Measurements from ENCODE around the gene PRG2. TPM values are rescaled to one million over a fixed set of nuclear protein-coding genes. Genes with fewer than 3 reads are reported as not detected.
A peak's percentile ranks its signal among the peaks of the same experiment; 100 is the strongest.

PRG2 gene
- total and polyA plus RNA-seq, 9 of the 15 experiments (the other 6 are each of a cell fraction or from before 2014, with no cell fraction given): 1.8 to 78.0 (median 26.6) TPM

DNA sequence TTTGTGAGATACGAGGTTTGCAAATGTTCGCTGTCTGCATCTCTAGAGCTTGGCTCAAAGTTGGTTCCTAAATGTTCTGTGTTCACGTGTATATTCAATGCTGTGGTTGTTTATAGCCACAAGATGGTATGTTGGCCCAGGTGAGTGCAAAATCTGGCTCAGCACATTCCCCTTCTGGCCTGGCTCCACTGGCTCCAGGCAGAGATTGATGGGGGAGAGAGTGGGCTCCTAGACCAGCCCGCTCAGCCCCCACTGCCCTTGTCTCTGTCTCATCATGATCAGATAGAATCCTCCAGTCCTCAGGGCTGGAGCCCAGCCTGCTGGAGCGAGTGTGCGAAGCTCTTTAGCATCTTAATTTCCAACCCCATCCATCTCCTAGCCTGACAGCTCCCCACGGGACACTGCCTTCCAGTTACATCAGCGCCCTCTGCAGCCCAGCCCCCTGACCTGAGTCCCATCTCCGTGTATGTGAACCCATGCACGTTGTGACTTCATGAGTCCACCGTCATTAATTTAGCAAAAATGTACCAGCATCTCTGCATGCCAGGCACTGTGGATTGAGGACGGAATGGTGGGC is 50.3 kb downstream of the PRG2 start (continued):
- TF ChIP-seq, protein P1, sequence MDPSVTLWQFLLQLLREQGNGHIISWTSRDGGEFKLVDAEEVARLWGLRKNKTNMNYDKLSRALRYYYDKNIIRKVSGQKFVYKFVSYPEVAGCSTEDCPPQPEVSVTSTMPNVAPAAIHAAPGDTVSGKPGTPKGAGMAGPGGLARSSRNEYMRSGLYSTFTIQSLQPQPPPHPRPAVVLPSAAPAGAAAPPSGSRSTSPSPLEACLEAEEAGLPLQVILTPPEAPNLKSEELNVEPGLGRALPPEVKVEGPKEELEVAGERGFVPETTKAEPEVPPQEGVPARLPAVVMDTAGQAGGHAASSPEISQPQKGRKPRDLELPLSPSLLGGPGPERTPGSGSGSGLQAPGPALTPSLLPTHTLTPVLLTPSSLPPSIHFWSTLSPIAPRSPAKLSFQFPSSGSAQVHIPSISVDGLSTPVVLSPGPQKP (CRISPR knock-in tag; IDR thresholded peaks at IDR 0.05): no peak
- no peak for TF ChIP-seq FOXJ2 (tag; IDR thresholded peaks at IDR 0.05)
- TF ChIP-seq DNMT1 (IDR thresholded peaks at IDR 0.05): no peak
- TF ChIP-seq RCOR1 (IDR thresholded peaks at IDR 0.05; ENCODE audit: borderline replicate concordance in 1 of 2, low read depth in 2 of 2, low read length in 2 of 2): peak in 1 of 2 experiments; percentile 77; a peak in 2 of 4 replicates
- TF ChIP-seq, protein P2, sequence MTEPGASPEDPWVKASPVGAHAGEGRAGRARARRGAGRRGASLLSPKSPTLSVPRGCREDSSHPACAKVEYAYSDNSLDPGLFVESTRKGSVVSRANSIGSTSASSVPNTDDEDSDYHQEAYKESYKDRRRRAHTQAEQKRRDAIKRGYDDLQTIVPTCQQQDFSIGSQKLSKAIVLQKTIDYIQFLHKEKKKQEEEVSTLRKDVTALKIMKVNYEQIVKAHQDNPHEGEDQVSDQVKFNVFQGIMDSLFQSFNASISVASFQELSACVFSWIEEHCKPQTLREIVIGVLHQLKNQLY (CRISPR knock-in tag; conservative IDR thresholded peaks at IDR 0.05): no peak
- TF ChIP-seq, protein P3, sequence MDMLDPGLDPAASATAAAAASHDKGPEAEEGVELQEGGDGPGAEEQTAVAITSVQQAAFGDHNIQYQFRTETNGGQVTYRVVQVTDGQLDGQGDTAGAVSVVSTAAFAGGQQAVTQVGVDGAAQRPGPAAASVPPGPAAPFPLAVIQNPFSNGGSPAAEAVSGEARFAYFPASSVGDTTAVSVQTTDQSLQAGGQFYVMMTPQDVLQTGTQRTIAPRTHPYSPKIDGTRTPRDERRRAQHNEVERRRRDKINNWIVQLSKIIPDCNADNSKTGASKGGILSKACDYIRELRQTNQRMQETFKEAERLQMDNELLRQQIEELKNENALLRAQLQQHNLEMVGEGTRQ (CRISPR knock-in tag; IDR thresholded peaks at IDR 0.05): no peak
- TF ChIP-seq POLR3G (IDR thresholded peaks at IDR 0.05; ENCODE audit: extremely low read depth, insufficient read length, insufficient replicate concordance): no peak
- no peak for TF ChIP-seq BRD4 (IDR thresholded peaks at IDR 0.05)
- no peak for TF ChIP-seq DIDO1 (tag; IDR thresholded peaks at IDR 0.05; ENCODE audit: low read depth)
- no peak for TF ChIP-seq ZNF274 (IDR thresholded peaks at IDR 0.05; ENCODE audit: borderline replicate concordance, low read depth, low read length)
- no peak for TF ChIP-seq FIP1L1 (IDR thresholded peaks at IDR 0.05; ENCODE audit: low read depth, low read length, poor library complexity, severe bottlenecking)
- TF ChIP-seq CREB1 (IDR thresholded peaks at IDR 0.05): no peak
- TF ChIP-seq CREB1 (CRISPR knock-in tag; IDR thresholded peaks at IDR 0.05): no peak
- TF ChIP-seq, protein P4, sequence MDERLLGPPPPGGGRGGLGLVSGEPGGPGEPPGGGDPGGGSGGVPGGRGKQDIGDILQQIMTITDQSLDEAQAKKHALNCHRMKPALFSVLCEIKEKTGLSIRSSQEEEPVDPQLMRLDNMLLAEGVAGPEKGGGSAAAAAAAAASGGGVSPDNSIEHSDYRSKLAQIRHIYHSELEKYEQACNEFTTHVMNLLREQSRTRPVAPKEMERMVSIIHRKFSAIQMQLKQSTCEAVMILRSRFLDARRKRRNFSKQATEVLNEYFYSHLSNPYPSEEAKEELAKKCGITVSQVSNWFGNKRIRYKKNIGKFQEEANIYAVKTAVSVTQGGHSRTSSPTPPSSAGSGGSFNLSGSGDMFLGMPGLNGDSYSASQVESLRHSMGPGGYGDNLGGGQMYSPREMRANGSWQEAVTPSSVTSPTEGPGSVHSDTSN (CRISPR knock-in tag; IDR thresholded peaks at IDR 0.05; ENCODE audit: low read depth): peak; percentile 74
- TF ChIP-seq, protein P4 (tag; conservative IDR thresholded peaks at IDR 0.05; ENCODE audit: low read depth): peak; percentile 98
- no peak for TF ChIP-seq BRF1 (IDR thresholded peaks at IDR 0.05; ENCODE audit: borderline replicate concordance, extremely low read depth, insufficient read length)
- TF ChIP-seq, protein P5, sequence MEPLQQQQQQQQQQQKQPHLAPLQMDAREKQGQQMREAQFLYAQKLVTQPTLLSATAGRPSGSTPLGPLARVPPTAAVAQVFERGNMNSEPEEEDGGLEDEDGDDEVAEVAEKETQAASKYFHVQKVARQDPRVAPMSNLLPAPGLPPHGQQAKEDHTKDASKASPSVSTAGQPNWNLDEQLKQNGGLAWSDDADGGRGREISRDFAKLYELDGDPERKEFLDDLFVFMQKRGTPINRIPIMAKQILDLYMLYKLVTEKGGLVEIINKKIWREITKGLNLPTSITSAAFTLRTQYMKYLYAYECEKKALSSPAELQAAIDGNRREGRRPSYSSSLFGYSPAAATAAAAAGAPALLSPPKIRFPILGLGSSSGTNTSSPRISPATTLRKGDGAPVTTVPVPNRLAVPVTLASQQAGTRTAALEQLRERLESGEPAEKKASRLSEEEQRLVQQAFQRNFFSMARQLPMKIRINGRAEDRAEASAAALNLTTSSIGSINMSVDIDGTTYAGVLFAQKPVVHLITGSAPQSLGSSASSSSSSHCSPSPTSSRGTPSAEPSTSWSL (CRISPR knock-in tag; IDR thresholded peaks at IDR 0.05; ENCODE audit: borderline replicate concordance): 0 out of 2 replicates have a peak, but pooled peaks have one; percentile 21
- no peak for TF ChIP-seq IFI16 (CRISPR knock-in tag; IDR thresholded peaks at IDR 0.05)

Measured in K562 (cell line).